ENCODE measurements around the gene PARD3.

DNA sequence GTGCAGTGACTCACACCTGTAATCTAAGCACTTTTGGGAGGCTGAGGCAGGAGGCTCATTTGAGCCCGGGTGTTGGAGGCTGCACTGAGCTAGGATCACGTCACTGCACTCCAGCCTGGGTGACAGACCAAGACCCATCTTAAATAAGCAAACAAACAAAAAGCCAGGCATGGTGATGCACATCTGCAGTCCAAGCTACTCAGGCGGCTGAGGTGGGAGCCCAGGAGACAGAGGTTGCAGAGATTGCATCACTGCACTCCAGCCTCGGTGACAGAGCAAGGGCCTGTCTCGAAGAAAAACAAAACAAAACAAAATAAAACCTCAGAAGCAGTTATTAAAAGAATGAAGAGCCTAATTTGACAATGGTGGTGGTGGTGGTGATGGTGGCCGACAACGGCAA is 132.5 kb downstream of the PARD3 start:
- TF ChIP-seq, protein P1, sequence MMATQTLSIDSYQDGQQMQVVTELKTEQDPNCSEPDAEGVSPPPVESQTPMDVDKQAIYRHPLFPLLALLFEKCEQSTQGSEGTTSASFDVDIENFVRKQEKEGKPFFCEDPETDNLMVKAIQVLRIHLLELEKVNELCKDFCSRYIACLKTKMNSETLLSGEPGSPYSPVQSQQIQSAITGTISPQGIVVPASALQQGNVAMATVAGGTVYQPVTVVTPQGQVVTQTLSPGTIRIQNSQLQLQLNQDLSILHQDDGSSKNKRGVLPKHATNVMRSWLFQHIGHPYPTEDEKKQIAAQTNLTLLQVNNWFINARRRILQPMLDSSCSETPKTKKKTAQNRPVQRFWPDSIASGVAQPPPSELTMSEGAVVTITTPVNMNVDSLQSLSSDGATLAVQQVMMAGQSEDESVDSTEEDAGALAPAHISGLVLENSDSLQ (IDR thresholded peaks at IDR 0.05): no peak
- TF ChIP-seq SUZ12 (IDR thresholded peaks at IDR 0.05) (no peak), LEF1 (IDR thresholded peaks at IDR 0.05; ENCODE audit: borderline replicate concordance) (no peak), L3MBTL2 (conservative IDR thresholded peaks at IDR 0.05) (no peak), FOXK2 (IDR thresholded peaks at IDR 0.05) (no peak), SP1 (IDR thresholded peaks at IDR 0.05) (no peak), BHLHE40 (IDR thresholded peaks at IDR 0.05; ENCODE audit: borderline replicate concordance) (no peak), NFRKB (IDR thresholded peaks at IDR 0.05) (no peak), ARNT (IDR thresholded peaks at IDR 0.05) (no peak), FOXM1 (IDR thresholded peaks at IDR 0.05; ENCODE audit: borderline replicate concordance) (no peak), TARDBP (IDR thresholded peaks at IDR 0.05) (no peak), ELF4 (IDR thresholded peaks at IDR 0.05) (no peak), ZNF384 (IDR thresholded peaks at IDR 0.05) (no peak)
